VCaP (cell line): ENCODE measurements around the gene SLC25A44.

Experiments used
- H3K27ac ChIP-seq: fragments of 450-650 bp; 2 replicates; pipeline ENCODE4 v1.5.1; 2017
- CTCF ChIP-seq: fragments of 450-650 bp; conservative IDR thresholded peaks from 2 replicates; pipeline ENCODE4 v1.5.1; 2017; ENCODE audit warnings: mild to moderate bottlenecking, moderate library complexity

Gene SLC25A44

GRCh38 chr1:156193488-156194299 lies at the start of gene SLC25A44:
TSS of gene SLC25A44 (plus strand) at chr1:156194104. CDS start at chr1:156199848, 5,744 bp downstream.
- peak; percentile 30; the same call in 1 of the 2 replicates for TF ChIP-seq CTCF
- peak within 1 kb of the TSS; percentile 80 for H3K27ac ChIP-seq

- H3K27ac ChIP-seq: no peak overlapping the region
- TF ChIP-seq CTCF: no peak
These were observed 49.2 kb upstream of the SLC25A44 start for GRCh38 chr1:156144742-156145141.

- TF ChIP-seq CTCF: no peak
- peak overlapping the region; percentile 37; the same call in 1 of the 2 replicates for H3K27ac ChIP-seq
These were observed 48.3 kb upstream of the SLC25A44 start for GRCh38 chr1:156145650-156146019.

- peak; percentile 83 for TF ChIP-seq CTCF
- peak overlapping the region; percentile 37 for H3K27ac ChIP-seq
These were observed 47.7 kb upstream of the SLC25A44 start for GRCh38 chr1:156146020-156146768.

- TF ChIP-seq CTCF: no peak
- H3K27ac ChIP-seq: peak overlapping the region; percentile 37
These were observed 47.0 kb upstream of the SLC25A44 start for GRCh38 chr1:156146769-156147405.

GRCh38 chr1:156148216-156148615 lies 45.7 kb upstream of the SLC25A44 start:
- no peak overlapping the region for H3K27ac ChIP-seq
- TF ChIP-seq CTCF: no peak
